HUES6 (cell line): Measurements from ENCODE around the gene NKX1-2.

ENCODE experiments used
- H3K27ac ChIP-seq: 2 replicates; pipeline ENCODE4 v1.7.0; 2013; ENCODE audit warnings: low read depth, mild to moderate bottlenecking, low read length, inconsistent platforms
- H3K27me3 ChIP-seq: 2 replicates; pipeline ENCODE4 v1.6.1; 2013; ENCODE audit warnings: low read length; ENCODE audit not compliant: control insufficient read depth, insufficient read depth
- H3K36me3 ChIP-seq: 2 replicates; pipeline ENCODE4 v1.6.1; 2013; ENCODE audit warnings: low read length; ENCODE audit not compliant: control insufficient read depth, insufficient read depth
- H3K4me1 ChIP-seq: 2 replicates; pipeline ENCODE4 v1.6.1; 2013; ENCODE audit warnings: low read length; ENCODE audit not compliant: control insufficient read depth, insufficient read depth
- H3K4me3 ChIP-seq: 2 replicates; pipeline ENCODE4 v1.5.1; 2013; ENCODE audit warnings: low read depth, low read length
- H3K9ac ChIP-seq: one replicate; pipeline ENCODE4 v1.6.1; 2013; ENCODE audit warnings: mild to moderate bottlenecking, low read length
- H3K9me3 ChIP-seq: 2 replicates; pipeline ENCODE4 v1.6.1; 2013; ENCODE audit warnings: low read depth, low read length; ENCODE audit not compliant: control insufficient read depth, insufficient read depth

NKX1-2 gene

GRCh38 chr10:124425227-124425962 lies 24.4 kb downstream of the NKX1-2 start:
- Histone ChIP-seq H3K4me1 (peaks cover 18% of the 10 kb centered on the region), H3K9ac (no peak overlapping the region), H3K27me3 (0 out of 2 replicates have a peak, but pooled peaks cover 2% of the 10 kb centered on the region)

DNA sequence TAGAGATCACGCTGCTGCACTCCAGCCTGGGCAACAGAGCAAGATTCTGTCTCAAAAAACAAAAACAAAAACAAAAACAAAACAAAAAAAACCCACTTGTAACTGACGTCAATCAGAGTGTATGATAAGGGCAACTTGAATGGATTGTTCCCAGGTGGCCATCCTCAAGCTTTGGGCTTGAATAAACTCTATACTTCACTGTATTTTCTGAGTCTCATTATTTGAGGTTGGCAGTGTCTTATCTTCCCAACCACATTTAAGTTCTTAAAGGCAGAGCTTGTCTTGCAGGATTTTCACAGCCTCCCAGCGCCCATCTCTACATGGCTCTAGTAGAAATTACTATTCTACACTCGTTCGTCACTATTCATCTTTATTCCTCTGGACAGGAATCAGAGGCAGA lies 26.0 kb downstream of the NKX1-2 start:
- Histone ChIP-seq H3K27ac (no peak overlapping the region), H3K4me3 (no peak overlapping the region), H3K27me3 (0 out of 2 replicates have a peak, but pooled peaks cover 6% of the 10 kb centered on the region), H3K9me3 (no peaks in the 10 kb centered on the region), H3K4me1 (peaks cover 17% of the 10 kb centered on the region; the same call in 1 of the 2 replicates), H3K9ac (no peak overlapping the region), H3K36me3 (no peaks in the 10 kb centered on the region)

More at GRCh38 chr10:124425227-124425962, 24.4 kb downstream of the NKX1-2 start:
- Histone ChIP-seq H3K9me3 (no peaks in the 10 kb centered on the region), H3K36me3 (no peaks in the 10 kb centered on the region), H3K27ac (no peak overlapping the region), H3K4me3 (no peak overlapping the region)

GRCh38 chr10:124422742-124423141 lies 27.1 kb downstream of the NKX1-2 start:
- no peaks in the 10 kb centered on the region for H3K36me3 ChIP-seq
- H3K4me1 ChIP-seq, result peaks cover 12% of the 10 kb centered on the region; the same call in 1 of the 2 replicates
- no peak overlapping the region for H3K4me3 ChIP-seq
- no peak overlapping the region for H3K27ac ChIP-seq
- no peaks in the 10 kb centered on the region for H3K9me3 ChIP-seq
- H3K9ac ChIP-seq, result no peak overlapping the region
- H3K27me3 ChIP-seq, result 0 out of 2 replicates have a peak, but pooled peaks cover 6% of the 10 kb centered on the region

DNA sequence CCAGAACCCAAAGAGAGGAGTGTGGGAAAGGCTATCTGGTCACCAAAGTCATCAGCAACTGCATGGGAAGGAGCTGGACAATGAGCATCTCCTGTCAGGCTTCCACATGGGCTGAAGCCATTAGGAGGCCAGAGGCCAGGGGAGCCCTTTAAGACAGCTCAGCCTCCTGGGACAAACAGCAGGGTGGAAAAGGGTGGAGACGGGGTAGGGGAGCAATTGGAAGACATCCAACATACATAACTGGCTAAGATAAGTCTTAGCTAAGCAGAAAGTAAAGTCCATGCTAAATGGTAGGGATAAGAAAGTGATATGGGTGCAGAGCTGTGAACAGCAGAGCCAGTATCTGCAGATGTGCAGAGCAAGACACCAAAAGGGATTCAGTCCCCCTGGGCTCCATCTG lies 29.6 kb downstream of the NKX1-2 start:
- H3K9ac ChIP-seq, result no peak overlapping the region
- no peaks in the 10 kb centered on the region for H3K36me3 ChIP-seq
- H3K27ac ChIP-seq, result no peak overlapping the region
- H3K4me1 ChIP-seq, result peaks cover 28% of the 10 kb centered on the region
- no peak overlapping the region for H3K4me3 ChIP-seq
- no peaks in the 10 kb centered on the region for H3K9me3 ChIP-seq
- 0 out of 2 replicates have a peak, but pooled peaks cover 6% of the 10 kb centered on the region for H3K27me3 ChIP-seq

- Histone ChIP-seq H3K4me1 (peaks cover 30% of the 10 kb centered on the region), H3K9me3 (no peaks in the 10 kb centered on the region), H3K4me3 (peak overlapping the region; percentile 80), H3K27ac (no peak overlapping the region), H3K27me3 (0 out of 2 replicates have a peak, but pooled peaks cover 6% of the 10 kb centered on the region), H3K9ac (peak overlapping the region; percentile 14), H3K36me3 (no peaks in the 10 kb centered on the region)
These were observed 30.2 kb downstream of the NKX1-2 start for GRCh38 chr10:124419635-124420034.

DNA sequence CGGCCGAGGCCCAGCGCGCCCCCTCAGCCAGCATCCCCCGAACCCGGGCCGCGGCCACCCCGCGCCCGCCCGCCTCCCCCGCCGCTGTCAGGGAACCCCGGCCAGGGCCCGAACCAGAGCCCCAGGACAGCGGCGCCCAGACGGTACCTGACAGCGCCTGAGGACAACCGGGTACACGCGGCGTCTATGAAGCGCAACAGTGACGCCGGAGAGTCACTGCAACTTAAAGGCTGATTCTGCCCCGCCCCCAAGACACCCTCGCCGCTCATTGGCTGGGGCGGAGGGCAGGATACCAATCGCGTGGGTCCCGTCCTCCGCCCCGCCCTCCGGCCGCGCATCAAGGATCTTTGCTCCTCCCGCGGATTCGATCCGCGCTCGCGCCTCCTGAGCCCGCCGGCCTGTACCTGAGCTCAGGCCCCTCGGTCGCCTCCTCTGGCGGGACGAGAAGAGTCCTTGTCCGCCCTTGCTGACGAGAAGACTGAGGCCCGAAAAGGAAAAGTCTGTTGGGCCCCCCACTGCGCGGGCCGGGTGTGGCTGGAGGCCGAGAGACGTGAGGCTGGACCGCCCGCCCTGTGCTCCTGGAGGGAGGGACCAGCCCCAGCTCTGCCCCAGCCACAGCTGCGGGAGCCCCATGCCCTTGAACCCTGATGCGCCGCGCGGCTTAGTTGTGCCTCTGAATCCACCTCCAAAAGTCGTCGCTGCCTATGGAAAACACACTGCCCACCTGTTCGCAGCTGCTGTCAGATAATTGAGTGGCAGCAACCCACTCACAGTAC lies 30.9 kb downstream of the NKX1-2 start, which contains the start of gene OAT:
Gene OAT, minus strand, starts transcription at position 198 of the 776 bp plus-strand sequence. CDS start 6,752 bp downstream, outside the sequence.
- peaks cover 24% of the 10 kb centered on the region for H3K4me1 ChIP-seq
- peak within 1 kb of the TSS; percentile 52 for H3K9ac ChIP-seq
- H3K27me3 ChIP-seq, result 0 out of 2 replicates have a peak, but pooled peaks cover 6% of the 10 kb centered on the region
- peak within 1 kb of the TSS; percentile 80 for H3K4me3 ChIP-seq
- no peaks in the 10 kb centered on the region for H3K9me3 ChIP-seq
- H3K27ac ChIP-seq, result peak within 1 kb of the TSS; percentile 56; the same call in 1 of the 2 replicates
- H3K36me3 ChIP-seq, result 0 out of 2 replicates have a peak, but pooled peaks cover 2% of the 10 kb centered on the region

DNA sequence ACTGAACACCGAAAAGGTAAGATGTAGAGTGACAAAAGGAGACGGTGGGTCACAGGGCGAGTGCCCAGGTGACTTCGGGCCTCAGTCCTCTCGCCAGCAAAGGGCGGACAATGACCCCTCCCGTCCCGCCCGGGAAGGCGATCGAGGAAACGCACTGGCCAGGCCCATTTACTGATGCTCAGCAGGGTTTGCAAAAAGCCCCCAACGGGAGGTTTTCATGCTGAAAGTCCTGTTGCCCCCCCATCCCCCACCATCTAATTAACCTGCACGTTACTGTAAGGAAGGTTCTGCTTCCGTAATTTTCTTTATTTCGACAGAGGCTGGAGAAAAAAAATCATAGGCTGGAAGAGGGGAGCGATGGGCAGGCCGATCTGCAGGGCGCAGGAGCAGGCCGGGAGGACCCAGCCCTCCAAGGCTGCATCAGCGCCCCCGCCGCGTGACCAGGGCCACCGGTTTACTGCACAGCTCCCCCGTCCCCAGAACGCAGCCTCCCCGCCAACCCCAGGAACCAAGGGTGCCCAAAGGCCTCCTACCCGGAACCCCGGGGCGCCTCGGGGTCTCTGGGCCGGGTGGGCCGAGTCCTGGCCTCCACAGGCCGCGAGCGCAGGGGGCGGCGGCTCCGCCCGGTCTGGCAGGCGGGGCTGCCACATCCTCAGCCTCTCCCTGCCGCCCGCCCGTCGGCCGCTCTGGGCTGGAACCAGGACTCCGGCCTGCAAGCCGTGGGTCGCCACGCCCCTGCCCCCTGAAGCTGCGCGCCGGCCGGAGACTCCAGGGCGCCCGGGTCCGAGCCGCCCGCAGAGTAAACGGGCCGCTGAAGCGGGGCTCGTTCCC lies 31.7 kb downstream of the NKX1-2 start:
- Histone ChIP-seq H3K9ac (peak overlapping the region; percentile 52), H3K9me3 (no peaks in the 10 kb centered on the region), H3K36me3 (peaks cover 5% of the 10 kb centered on the region; the same call in 1 of the 2 replicates), H3K4me1 (peaks cover 23% of the 10 kb centered on the region), H3K27ac (peak overlapping the region; percentile 56; the same call in 1 of the 2 replicates), H3K27me3 (0 out of 2 replicates have a peak, but pooled peaks cover 6% of the 10 kb centered on the region), H3K4me3 (peak overlapping the region; percentile 80)

- H3K27me3 ChIP-seq, result 0 out of 2 replicates have a peak, but pooled peaks cover 6% of the 10 kb centered on the region
- peaks cover 17% of the 10 kb centered on the region for H3K36me3 ChIP-seq
- no peak overlapping the region for H3K9ac ChIP-seq
- H3K9me3 ChIP-seq, result no peaks in the 10 kb centered on the region
- peak overlapping the region; percentile 38; the same call in 1 of the 2 replicates for H3K4me3 ChIP-seq
- no peak overlapping the region for H3K27ac ChIP-seq
- peaks cover 23% of the 10 kb centered on the region for H3K4me1 ChIP-seq
These were observed 33.1 kb downstream of the NKX1-2 start for GRCh38 chr10:124416733-124417132.

DNA sequence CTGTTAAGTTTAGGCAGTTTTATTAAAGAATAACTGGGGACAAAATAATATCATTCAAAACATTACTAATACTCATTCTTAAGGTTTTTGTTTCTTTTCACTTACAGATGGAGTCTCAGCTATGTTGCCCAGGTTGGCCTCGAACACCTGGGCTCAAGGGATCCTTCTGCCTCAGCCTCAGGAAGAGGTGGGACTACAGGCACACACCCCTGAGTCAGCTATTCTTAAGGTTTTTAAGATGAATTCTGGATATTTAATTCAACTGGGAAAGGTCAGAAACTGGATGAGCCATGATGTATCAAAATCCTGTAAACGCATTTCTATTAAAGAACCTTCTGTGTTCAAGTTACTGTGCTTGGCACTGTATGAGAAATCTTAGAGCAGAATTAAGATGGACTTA lies 34.6 kb downstream of the NKX1-2 start:
- Histone ChIP-seq H3K9ac (no peak overlapping the region), H3K36me3 (peaks cover 30% of the 10 kb centered on the region), H3K27me3 (0 out of 2 replicates have a peak, but pooled peaks cover 3% of the 10 kb centered on the region), H3K27ac (no peak overlapping the region), H3K9me3 (no peaks in the 10 kb centered on the region), H3K4me1 (peaks cover 23% of the 10 kb centered on the region), H3K4me3 (no peak overlapping the region)

- H3K36me3 ChIP-seq, result peaks cover 40% of the 10 kb centered on the region
- H3K4me3 ChIP-seq, result no peak overlapping the region
- no peak overlapping the region for H3K27ac ChIP-seq
- H3K27me3 ChIP-seq, result no peaks in the 10 kb centered on the region
- H3K9ac ChIP-seq, result no peak overlapping the region
- H3K9me3 ChIP-seq, result no peaks in the 10 kb centered on the region
- peaks cover 18% of the 10 kb centered on the region for H3K4me1 ChIP-seq
These were observed 35.8 kb downstream of the NKX1-2 start for GRCh38 chr10:124414076-124414475.
